HG02588 (cell line): ENCODE measurements around the gene NFIL3.

ENCODE experiments used
- ATAC-seq: cut with Tn5 transposase; IDR thresholded peaks from one replicate; pipeline ENCODE4 v1.9.1; 2021; ENCODE audit warnings: mild to moderate bottlenecking, moderate library complexity; ENCODE audit not compliant: unreplicated experiment

NFIL3 gene

DNA sequence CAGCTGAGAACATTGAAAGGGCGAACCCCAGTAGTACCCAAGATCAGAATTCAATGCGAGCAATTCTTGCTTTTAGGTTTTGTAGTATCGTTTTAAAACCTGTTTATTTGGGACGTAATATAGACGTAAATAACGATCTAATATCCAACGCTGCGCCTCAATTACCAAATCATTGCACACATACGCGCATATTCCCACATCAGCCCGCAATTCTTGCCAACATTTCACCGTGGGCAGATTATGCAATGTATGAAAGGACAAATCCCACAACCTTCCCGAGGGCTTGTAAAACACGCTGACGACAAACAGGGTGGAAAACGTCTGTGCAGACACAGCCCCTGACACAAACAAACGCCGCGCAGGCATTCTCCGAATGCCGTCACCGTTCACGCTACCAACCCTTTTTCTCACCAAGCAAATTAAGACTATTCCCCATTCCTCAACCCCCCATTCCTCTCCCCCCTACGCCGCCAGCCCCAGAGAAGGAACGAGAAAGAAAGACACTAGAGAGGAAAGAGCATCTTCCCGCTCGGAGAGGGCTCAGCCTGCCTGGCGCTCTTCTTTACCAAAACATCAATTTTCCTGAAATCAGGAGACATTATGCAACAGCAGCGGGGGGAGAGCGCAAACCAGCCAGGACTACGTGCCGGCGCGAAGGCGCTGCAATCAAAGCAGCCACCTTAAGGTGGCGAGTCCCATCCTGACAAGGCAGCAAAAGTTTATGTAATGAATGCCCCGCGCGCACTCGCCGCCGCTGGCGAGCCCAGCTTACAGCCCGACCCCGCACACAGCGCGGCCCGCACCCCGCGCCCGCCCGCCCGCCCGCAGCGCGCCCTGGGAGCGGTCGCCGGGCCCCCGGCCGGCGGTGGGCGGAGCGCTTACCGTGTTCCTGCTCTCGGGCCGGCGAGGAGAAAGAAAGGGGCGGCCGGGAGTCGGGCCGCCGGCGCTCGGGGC lies 597 bp downstream of the NFIL3 start:
- peak; percentile 39 for ATAC-seq

DNA sequence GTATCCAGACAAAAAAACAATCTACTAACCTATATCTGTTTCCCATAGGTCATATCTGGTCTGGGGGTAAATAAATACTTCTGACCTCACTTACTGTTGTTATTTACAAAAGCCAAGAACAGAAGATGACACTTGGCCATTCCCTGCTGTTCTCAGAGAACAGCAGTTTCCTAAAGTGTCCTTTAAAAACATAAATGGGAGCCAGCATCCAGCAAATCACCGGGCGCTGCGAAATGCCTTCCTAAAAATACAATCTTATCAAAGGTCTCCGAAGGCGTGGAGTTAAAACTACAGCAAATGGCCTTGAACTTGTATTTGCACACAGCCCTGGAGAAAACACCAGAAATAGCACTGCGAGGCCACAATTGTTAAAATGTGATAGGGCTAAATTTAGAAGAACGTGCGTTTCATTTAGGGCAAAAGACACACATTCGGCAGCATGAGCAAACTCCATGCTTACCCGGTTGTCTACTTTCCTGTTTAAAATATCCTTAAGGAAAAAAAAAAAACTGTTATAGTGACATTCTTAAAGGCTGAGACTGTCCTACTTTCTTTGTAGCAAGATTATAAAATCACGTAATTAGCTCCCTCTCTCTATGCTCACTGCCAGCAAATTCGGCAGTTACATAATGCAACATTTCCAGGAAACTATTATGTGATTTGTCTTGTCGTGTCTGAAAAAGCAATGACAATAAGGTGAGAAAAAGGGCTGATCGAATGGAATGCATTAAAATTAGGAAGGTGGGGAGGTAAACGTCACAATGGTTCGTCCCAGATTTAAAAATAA lies 1.5 kb downstream of the NFIL3 start:
- no peak for ATAC-seq

DNA sequence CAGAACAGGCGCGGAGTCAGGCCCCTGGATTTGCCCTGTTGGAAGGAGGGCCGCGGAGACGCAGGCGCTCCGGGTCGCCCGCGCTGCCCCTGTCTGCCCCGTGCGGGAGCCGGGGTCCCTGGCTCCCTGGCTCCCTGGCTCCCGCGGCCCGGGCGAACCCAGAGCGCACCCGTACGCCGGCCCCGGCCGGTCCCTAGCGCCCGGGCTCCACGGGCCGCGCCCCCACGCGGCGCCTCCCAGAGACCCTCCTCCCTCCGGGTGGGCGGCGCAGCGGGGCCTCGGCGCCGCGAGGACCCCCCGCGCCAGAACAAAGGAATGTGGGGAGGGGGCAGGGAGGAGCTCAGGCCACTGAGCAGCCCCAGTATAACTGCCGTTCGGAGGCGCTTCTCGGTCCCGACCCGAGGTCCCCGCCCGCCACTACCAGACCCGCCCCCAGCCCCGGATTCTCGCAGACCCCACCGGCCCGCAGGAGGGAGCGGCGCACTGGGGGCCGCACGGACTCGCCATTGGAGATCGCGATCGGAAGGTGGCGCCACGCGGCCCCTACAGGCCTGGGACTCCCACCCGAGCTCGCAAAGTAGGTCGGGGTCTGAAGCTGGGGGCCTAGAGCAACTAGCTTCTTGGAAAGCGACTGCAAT lies 2.4 kb downstream of the NFIL3 start:
- ATAC-seq: no peak

DNA sequence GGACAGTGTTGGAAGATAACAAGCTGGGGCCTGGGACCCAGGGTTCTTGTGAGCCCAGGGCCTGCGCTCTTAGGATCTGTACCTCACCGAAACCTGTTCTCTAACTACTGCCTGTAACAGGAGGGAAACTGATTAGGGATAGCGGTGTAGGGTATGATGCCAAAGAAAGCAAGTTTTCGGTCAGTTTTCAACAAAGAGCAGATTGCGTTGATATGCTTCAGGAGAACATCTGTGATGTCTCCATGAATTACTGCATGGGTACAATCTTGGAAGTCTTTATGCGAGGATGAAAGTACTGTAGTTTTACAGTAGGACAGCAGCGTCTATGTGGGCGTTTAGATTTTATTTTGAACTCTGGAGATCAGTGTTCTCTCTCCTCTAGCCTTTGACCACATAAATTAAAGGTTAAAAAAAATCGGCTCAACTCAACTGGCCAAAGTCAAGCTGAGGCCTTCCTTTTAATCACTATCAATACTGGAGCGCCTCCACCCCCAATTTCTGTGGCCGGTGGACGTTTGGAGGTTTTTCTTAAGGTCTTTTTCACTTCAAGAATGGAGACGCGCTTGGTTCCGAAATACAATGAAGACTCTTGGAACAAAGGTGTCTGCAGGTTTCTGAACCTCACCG lies 3.0 kb downstream of the NFIL3 start:
- no peak for ATAC-seq

DNA sequence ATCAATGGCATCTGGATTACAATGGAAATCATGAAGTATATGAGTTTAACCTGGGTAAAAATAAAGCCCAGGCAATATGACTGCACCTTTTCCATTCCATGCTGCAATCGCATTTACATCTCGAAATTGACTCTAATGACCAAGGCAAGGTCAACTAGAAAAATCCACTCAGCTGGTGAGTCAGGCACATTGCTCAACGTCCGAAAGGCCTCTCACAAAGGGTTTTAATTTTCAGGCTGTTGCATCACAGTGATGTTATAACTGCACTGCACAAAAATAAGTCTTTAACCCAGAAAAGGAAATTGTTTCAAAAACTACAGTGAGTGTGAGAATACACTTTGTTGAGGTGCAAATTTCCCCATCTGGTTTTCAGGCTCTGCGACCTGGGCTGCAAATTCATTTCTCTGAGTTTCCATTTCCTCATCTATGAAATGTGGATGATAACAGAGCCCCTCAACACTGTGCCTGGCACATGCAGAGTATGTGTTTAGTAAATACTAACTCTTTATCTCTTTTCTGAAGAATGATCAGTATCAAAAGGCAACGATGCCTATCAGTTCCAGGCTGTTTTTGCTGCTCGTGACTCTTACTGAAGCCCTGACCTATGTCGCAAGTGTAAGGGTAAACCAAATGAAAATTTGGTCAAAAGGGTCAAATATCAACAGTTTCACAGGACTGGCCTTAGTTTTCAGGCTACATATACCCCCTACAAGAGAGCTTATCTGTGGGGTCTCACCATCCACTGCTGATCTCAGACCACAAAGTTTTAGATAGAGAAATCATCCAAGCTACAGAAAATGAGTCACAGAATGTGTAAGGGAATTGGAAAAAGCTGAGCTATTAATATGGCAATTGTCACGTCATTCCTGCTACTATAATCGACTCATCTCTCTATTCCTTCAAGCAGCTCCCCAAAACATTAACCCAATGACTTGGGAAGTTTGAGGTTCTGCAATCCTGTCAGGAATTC lies 4.1 kb downstream of the NFIL3 start:
- ATAC-seq: no peak

DNA sequence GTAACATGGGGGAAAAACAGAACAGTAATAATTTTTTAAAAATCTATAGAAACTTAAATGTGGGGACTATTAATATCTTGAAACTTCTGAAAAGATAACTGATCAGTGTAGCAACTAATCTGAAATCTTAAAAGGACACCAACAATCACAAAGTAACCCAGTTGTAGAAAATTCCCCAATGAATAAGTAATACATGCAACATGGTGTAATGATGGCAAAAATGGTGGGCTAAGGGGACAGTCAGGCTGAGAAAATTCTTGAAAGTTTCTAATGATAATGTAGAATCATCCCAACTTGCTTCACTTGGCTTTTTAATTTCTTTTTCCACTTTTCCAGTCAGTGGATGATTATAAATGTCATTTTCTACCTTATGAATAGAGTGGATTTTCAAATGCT lies 5.4 kb downstream of the NFIL3 start:
- no peak for ATAC-seq

DNA sequence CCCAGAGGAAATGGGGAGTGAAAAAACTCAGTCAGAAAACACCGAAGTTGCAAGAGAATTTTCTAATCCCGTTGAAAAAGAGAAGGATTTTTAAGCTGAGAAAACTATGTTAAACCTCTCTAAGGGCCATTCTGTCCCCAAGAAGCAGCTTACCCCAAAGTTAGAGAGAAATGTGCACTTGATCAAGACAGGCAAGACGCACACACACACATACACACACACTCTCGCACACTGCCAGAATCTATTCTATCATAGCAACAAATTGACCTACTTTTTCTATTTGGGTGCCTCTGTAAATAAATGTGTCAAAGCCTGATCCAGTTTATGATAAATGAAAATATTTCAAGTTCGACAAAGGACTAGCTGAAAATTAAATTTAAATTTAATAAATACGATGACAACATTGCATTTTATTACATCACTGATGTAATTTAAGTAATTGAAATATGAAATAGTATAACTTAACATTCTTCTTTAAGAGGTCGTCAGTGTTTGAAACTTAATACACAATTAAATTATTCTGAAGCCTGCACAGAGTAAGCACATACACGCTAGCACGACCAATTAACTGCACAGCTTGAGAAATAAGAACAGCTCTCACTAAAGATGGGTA lies 5.9 kb downstream of the NFIL3 start:
- ATAC-seq: no peak

DNA sequence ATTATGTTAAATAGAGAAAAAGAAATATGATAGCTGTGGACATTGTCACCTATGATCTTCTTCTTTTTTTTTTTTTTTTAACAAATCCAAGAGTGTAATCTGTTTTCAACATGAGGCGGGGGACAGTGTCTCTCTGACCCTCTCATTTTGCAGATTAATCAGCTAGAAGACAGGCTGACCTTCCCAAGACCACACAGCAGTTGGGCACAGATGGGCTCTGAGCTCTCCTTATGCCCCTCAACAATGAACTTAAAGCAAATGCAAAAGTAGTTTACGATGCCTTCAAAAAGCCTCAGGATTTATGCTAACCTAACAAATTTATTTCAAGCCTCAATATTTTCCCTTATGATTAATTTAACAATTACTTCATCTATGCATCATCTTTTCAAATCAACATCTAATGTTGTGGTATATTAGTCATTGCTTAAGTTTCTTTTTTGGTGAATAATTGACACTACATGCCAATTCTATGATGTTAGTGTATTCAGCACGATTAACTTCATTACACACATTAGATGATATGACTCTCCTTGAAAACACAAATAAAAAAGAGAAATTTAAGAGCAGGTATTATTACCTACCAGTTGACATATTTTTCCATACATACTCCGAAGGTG lies 7.4 kb downstream of the NFIL3 start:
- no peak for ATAC-seq

DNA sequence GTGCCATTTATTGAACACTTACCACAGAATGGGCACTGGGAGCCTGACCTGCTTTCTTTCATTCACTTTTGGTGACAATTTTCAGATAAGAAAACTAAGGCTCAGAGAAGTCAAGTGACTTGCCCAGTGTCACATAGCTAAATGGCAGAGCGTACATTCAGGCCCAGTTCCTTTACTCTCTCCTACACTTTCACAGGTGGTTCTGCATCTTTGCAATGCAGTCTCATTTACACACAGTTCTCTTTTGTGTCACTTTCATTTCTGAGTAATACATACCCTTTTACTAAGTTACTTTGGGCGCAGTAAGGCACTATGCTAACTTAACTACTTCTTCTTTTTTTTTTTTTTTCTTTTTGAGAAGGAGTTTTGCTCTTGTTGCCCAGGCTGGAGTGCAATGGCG lies 8.3 kb downstream of the NFIL3 start:
- peak; percentile 96 for ATAC-seq

DNA sequence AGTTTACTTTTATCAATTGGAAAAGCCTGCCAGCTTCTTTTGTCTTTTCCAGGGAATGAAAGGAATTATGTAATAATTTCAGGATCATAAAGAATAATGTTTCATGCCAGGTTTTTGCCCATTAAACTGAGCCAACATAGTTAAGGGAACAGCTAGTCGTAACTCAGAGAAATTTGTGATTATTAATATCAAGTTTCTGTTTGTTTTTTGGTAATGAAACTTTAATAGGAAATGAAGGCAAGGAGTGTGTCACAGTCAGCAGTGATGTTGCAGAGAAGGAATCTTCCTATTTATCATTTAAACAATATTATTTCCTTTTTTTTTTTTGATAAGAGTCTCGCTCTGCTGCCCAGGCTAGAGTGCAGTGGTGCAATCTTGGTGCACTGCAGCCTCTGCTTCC lies 10.7 kb downstream of the NFIL3 start:
- no peak for ATAC-seq

DNA sequence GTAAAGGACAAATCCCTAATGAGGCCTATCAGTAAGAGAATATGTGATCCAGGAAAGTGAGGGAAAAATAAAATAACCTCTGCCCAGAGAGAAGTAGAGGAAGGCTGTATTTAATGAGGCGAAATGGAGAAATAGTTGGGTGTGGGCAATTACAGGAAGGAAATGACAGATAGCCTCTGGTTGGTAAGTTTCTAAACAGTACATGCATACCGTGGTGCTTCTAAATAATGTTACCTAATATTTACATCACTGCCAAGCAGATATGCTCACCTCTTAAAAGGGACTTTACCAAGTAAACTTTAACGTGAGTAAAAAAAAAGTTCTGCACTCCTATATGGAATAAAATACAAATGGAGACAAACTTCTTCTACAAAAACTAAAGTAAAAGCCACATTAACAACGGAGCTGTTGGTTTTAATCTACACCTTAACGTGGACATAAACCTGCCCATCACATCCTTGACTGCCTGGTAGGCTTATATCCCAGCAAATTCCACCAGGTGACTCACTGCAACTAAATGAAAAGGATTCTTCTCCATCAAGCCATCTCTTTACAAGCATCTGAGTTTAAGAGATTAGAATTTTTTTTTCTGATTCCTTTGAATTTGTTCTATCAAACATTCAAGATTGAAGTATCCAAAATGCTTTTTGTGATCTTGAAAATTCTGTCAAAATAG lies 12.4 kb downstream of the NFIL3 start:
- no peak for ATAC-seq

DNA sequence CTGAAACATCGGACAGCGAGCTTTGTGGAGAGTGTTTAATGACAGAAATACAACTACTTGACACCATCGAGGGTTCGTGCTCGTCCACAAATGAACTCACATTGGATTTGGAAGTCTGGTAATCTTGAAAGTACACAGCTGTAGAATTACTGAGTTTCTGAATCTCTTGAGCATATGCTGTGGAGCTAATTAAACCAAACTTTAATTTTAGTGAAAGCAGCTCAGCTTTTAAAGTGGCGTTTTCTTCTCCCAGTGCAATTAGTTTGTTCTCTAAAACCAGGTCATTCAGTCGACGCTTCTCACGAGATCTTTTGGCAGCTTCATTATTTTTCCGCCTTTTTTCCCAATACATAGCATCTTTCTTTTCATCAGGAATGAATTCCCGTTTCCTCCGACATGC lies 13.5 kb downstream of the NFIL3 start:
- no peak for ATAC-seq

DNA sequence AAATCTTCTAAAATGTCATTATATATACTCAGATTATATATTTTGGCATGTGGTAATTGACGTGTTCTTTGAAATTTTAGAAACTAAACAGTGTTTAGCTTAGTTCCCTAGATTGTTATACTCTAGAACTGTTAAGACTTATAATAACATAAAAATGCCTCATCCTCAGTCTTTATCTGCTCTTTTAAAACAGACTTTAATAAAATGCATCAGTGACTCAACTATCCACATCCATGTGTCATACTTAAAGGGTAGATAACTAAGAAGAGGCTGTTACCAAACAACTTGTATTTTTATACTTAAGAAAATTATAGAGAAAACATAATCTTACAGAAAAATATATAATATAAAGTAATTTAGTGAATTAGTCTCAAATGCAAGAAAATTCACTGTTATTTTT lies 15.2 kb downstream of the NFIL3 start:
- ATAC-seq: no peak

DNA sequence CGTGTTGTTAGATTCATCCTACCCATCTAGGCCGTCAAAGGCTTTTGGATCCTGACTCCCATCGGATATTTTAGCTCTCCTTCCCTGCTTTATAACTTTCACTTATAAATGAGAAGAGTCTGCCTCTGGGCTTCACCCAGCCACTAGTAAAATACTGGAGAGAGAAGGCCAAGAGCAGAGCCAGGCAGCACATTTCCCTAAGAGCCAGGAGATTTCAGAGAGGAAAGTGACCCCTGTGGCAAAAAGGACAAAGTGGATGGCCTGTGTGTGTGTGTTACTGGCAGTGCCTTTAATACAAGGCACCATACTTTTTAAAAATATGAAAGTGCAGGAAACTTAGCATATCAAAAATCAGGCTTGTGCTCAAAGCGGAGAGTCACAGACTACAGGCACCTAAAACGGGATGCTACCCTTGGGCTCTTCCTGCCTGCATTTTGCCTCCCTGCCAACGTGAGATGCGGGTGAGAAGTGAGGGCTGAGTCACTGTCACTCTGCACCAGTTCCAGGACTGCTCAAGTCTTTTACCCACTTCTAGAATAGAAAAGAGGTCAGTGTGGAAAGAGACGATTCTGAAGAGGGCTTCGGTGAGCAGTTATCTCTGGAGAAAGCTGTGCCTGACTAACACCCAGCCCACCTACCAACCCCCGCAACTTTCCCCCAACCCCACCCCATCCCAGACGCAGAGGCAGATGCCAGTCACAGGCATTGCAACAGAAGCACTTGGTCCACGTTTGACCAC lies 15.9 kb downstream of the NFIL3 start:
- ATAC-seq: no peak

DNA sequence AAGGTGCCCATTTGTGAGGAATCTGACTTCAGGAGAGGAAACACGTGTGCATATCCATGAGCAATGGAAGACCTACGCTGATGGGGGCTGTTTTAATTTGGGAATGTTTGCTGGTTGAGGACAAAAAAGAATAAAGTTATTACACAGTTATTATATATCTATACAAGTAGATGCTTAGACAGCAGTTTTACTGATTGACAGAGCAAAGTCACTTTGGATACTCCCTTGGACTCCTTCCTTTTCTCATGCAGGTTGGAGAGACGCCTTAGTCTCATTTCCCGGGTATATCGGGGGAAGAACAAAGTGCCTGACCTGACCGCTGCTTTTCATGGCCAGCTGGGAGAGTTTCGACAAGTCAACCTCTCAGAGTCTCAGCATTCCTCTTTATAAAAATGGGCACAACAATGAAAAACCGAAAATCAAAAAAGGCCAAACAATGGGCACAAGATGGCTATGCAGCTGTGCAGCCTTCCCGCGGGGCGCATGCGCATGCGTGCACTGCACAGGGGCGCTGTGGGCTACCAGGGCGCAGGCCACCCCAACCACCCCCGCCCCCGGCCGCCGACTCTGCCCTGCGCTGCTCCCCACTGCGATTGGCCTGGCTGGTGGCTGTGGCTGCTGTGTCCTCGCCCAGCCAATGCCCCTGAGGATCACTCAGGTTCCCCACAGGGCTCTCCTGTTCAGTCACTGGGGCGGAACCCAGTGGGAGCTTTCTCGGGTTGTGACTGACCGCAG lies 18.1 kb downstream of the NFIL3 start:
- ATAC-seq: no peak

DNA sequence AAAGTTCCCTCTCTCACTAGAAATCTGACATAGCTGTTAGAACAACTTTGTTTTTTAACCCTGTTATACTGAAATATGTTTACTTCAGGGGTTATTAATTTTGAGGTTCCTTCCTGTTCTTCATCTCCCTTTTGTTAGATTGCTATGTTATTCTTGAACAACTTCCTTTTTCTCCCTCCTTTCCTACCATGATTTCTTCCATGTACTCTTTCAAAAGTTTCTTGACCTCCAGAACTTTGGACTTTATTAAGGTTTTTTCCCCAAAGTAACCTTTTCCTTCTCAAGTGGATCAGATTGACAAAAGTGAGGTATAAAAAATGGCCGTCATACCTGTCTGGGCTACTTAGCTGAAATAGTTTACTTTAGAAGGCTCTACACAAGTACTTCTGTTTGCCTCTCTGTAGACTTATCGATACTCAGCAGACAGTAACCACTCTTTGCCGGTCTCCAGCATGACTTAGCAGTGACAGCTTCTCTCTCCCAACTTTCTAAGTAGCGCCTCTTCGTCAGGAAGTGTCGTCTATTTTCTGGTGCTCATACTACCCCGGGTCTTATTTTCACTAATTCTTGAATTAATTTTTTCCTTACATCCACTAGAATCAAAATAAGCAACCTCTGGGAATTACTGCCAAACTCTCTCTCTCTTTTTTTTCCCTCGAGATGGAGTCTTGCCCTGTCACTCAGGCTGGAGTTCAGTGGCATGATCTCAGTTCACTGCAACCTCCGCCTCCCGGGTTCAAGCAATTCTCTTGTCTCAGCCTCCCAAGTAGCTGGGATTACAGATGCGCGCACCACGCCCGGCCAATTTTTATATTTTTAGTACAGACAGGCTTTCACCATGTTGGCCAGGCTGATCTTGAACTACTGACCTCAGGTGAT lies 19.7 kb downstream of the NFIL3 start:
- ATAC-seq: no peak
